Gastrocnemius medialis (tissue), 4 donors: ENCODE results near the gene APBB1. TPM values are rescaled to one million over a fixed set of nuclear protein-coding genes. Genes with fewer than 3 reads are reported as not detected.

Source experiments
- ATAC-seq, 2 donors: fragments of 150-250 bp; one replicate each; pipeline ENCODE4 v1.9.1; 2016
- DNase-seq, 2 donors: peaks; one replicate each; pipeline ENCODE4 v3.0.0-alpha.2; 2019
- H3K27ac ChIP-seq, 4 donors: fragments of 200-600 bp; sonication (generic); 1 replicate in 1 of 4; 2 replicates in 3 of 4; pipeline ENCODE4 v1.5.1; 2016 to 2018; ENCODE audit warnings: mild to moderate bottlenecking in 2 of 4, moderate library complexity in 1 of 4
- H3K27me3 ChIP-seq, 3 donors: fragments of 200-600 bp; sonication (generic) in 2 of 3; 1 replicate in 1 of 3; 2 replicates in 2 of 3; pipeline versions ENCODE4 v1.5.1 to v1.6.0; 2016 to 2019; ENCODE audit warnings: mild to moderate bottlenecking in 1 of 3, moderate library complexity in 1 of 3
- H3K36me3 ChIP-seq, 2 donors: fragments of 200-600 bp; sonication (generic) in 1 of 2; one replicate each; pipeline ENCODE4 v1.5.1; 2017 to 2018
- H3K4me1 ChIP-seq, 2 donors: fragments of 200-600 bp; sonication (generic) in 1 of 2; one replicate each; pipeline ENCODE4 v1.5.1; 2016 to 2017; ENCODE audit warnings: mild to moderate bottlenecking in 2 of 2
- H3K4me3 ChIP-seq, 4 donors: fragments of 200-600 bp; sonication (generic) in 3 of 4; 1 replicate in 1 of 4; 2 replicates in 3 of 4; pipeline ENCODE4 v1.5.1; 2016 to 2019; ENCODE audit warnings: mild to moderate bottlenecking in 2 of 4
- H3K9me3 ChIP-seq, 3 donors: fragments of 200-600 bp; sonication (generic) in 2 of 3; 1 replicate in 1 of 3; 2 replicates in 2 of 3; pipeline ENCODE4 v1.5.1; 2016 to 2019
- CTCF ChIP-seq, 5 experiments: fragments of 450-650 bp in 3 of 5; fragments of 200-600 bp in 2 of 5; sonication (generic) in 2 of 5; IDR thresholded peaks in 4 of 5; conservative IDR thresholded peaks in 1 of 5; 1 replicate in 4 of 5; 2 replicates in 1 of 5; pipeline ENCODE4 v1.5.1; 2016 to 2019; ENCODE audit warnings: antibody characterized with exemption in 5 of 5, mild to moderate bottlenecking in 3 of 5, moderate library complexity in 3 of 5
- POLR2A ChIP-seq, 2 donors: fragments of 450-650 bp; IDR thresholded peaks; one replicate each; pipeline ENCODE4 v1.6.1; 2017; ENCODE audit warnings: antibody characterized with exemption in 2 of 2, mild to moderate bottlenecking in 2 of 2, moderate library complexity in 2 of 2
- in situ Hi-C, 4 donors: fragments of 200-750 bp; cut with MboI; loops; one replicate each; pipeline versions ENCODE4 v1.15.0 to v1.8.0; 2017; ENCODE audit warnings: low sequenced_read_pairs in 4 of 4
- intact Hi-C: fragments of 100-400 bp; cut with DNase I; formaldehyde crosslinking; loops from one replicate; pipeline ENCODE4 v1.15.1; 2023; ENCODE audit warnings: low total_unique reads
- total RNA-seq, 4 donors: library from RNA; depleted of rRNA; stranded (reverse); fragments of >200 nt; gene quantifications; one replicate each; pipeline versions ENCODE4 v1.1.0 to v1.2.3, GENCODE V29; 2016

The APBB1 gene
- total RNA-seq, result 10 to 100 TPM; 18.5 to 49.2 (median 46.2) TPM

- DNase-seq (peak; percentile 22 to 44), ATAC-seq (peak; percentile 90 to 91)
- H3K36me3 ChIP-seq, result no peaks in the 10 kb centered on the region
- intact Hi-C loops (loop anchor here (1.0 to 2.0 kb wide), 3 partner anchors 24 to 54 kb away; partner anchors contain the start of genes SMPD1 and TRIM3), in situ Hi-C loops (no loop called here)
- peak within 1 kb of the TSS; percentile 69 to 99 (median 92) for H3K4me3 ChIP-seq
- no peaks in the 10 kb centered on the region for H3K27me3 ChIP-seq
- no peaks in the 10 kb centered on the region for H3K9me3 ChIP-seq
- H3K27ac ChIP-seq, result peak within 1 kb of the TSS; percentile 78 to 92 (median 86)
- peak; percentile 42 to 48 for TF ChIP-seq POLR2A (IDR thresholded peaks at IDR 0.05)
- TF ChIP-seq CTCF (IDR thresholded peaks at IDR 0.05 in 4 of 5, conservative IDR thresholded peaks at IDR 0.05 in 1 of 5), result peak in 1 of 5 experiments; percentile 6
- H3K4me1 ChIP-seq, result peaks cover 14 to 15% of the 10 kb centered on the region in 2 donors
Observed at GRCh38 chr11:6419009-6419631, at the start of gene APBB1. APBB1 (minus strand) TSS chr11:6419094; CDS start chr11:6411347, 7,747 bp downstream.

GRCh38 chr11:6459099-6459450 is 40.2 kb upstream of the APBB1 start:
- DNase-seq (no peak), ATAC-seq (no peak)

GRCh38 chr11:6458352-6459098 is 39.6 kb upstream of the APBB1 start:
- peaks cover 0 to 40% of the 10 kb centered on the region in 2 donors for H3K36me3 ChIP-seq

More at GRCh38 chr11:6459099-6459450, 40.2 kb upstream of the APBB1 start:
- Histone ChIP-seq H3K27ac (no peak overlapping the region), H3K9me3 (no peaks in the 10 kb centered on the region), H3K36me3 (peaks cover 0 to 36% of the 10 kb centered on the region in 2 donors), H3K27me3 (no peaks in the 10 kb centered on the region), H3K4me3 (no peak overlapping the region), H3K4me1 (peaks cover 0 to 2% of the 10 kb centered on the region in 2 donors)
- no peak for TF ChIP-seq CTCF (IDR thresholded peaks at IDR 0.05 in 4 of 5, conservative IDR thresholded peaks at IDR 0.05 in 1 of 5)
- TF ChIP-seq POLR2A (IDR thresholded peaks at IDR 0.05), result no peak
- intact Hi-C loops (no loop called here), in situ Hi-C loops (no loop called here)

GRCh38 chr11:6457581-6458320 is 38.9 kb upstream of the APBB1 start:
- in situ Hi-C loops (no loop called here), intact Hi-C loops (no loop called here)
- DNase-seq, result no peak
- ATAC-seq, result no peak
- Histone ChIP-seq H3K9me3 (no peaks in the 10 kb centered on the region), H3K27me3 (no peaks in the 10 kb centered on the region), H3K36me3 (peaks cover 0 to 43% of the 10 kb centered on the region in 2 donors), H3K27ac (no peak overlapping the region), H3K4me1 (peaks cover 0 to 2% of the 10 kb centered on the region in 2 donors), H3K4me3 (no peak overlapping the region)
- no peak for TF ChIP-seq CTCF (IDR thresholded peaks at IDR 0.05 in 4 of 5, conservative IDR thresholded peaks at IDR 0.05 in 1 of 5)
- no peak for TF ChIP-seq POLR2A (IDR thresholded peaks at IDR 0.05)

More at GRCh38 chr11:6458352-6459098, 39.6 kb upstream of the APBB1 start:
- TF ChIP-seq CTCF (IDR thresholded peaks at IDR 0.05 in 4 of 5, conservative IDR thresholded peaks at IDR 0.05 in 1 of 5), result no peak
- no peak for TF ChIP-seq POLR2A (IDR thresholded peaks at IDR 0.05)
- H3K4me1 ChIP-seq, result peaks cover 0 to 2% of the 10 kb centered on the region in 2 donors
- no peaks in the 10 kb centered on the region for H3K27me3 ChIP-seq
- no peaks in the 10 kb centered on the region for H3K9me3 ChIP-seq
- intact Hi-C loops, result no loop called here
- H3K27ac ChIP-seq, result no peak overlapping the region
- DNase-seq (no peak), ATAC-seq (no peak)
- H3K4me3 ChIP-seq, result no peak overlapping the region
- in situ Hi-C loops, result no loop called here
